COLO829 (cell line): Measurements from ENCODE around the gene ZNF248.
"Not testable (repeated sequence)": the region's sequence is repeated elsewhere in the genome, so short reads cannot be mapped to it uniquely, and the experiment has no call there.

Experiments used
- DNase-seq: peaks from one replicate; pipeline ENCODE4 v3.0.0; 2012; ENCODE audit warnings: low spot score

ZNF248 gene

DNA sequence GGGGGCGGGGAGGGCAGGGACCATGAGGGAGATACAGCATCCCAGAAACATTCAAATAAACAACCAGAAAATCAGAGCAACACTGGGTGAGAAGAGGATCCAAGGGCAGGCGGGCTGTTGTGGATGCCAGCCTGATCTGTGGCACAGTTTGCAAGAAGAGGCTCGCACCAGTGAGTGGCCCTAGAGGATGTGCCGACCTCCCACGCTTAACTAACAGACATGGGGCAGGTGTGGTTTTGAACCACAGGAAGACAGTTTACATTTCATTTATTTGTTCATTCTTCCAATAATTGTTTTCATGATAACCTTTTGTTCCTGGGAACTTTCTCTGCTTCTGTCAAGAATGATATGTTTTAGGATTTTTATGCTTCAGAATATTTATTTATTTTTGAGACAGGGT is 115.6 kb downstream of the ZNF248 start:
- DNase-seq, result no peak

DNA sequence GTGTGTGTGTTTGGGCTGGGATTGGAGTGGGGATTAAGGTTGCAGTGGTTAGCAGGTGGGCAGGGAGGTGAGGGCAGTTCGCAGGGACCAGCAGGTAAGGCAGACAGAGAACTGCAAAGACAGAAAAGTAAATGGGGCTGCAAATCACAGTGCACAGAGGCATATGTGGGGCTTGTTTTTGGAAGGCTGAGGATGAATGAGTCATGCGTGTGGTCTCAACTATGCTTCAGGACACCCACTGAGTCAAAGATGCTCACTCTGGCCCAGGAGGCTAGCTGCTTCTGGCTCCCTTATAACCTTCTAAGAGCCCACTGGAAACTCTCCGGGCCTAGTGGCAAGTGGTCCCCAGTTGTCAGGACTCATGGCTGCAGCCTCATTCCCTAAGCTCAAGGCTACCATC is 118.2 kb downstream of the ZNF248 start:
- no peak for DNase-seq

DNA sequence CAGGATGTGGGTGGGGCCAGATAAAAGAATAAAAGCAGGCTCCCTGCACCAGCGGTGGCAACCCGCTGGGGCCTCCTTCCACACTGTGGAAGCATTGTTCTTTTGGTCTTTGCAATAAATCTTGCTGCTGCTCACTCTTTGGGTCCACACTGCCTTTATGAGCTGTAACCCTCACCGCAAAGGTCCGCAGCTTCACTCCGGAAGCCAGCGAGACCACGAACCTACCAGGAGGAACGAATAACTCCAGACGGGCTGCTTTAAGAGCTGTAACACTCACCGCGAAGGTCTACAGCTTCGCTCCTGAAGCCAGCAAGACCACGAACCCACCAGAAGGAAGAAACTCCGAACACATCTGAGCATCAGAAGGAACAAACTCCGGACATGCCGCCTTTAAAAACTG is 119.2 kb downstream of the ZNF248 start:
- not testable (repeated sequence) for DNase-seq

DNA sequence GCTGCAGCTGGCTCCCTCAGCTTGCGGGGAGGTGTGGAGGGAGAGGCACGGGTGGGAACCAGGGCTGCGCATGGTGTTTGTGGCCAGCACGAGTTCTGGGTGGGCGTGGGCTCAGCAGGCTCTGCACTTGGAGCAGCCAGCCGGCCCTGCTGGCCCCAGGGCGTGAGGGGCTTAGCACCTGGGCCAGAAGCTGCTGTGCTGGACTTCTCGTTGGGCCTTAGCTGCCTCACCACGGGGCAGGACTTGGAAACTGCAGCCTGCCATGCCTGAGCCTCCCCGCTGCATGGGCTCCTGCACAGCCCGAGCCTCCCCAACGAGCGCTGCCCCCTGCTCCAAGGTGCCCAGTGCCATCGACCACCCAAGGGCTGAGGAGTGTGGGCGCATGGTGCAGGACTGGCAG is 120.1 kb downstream of the ZNF248 start:
- DNase-seq, result no peak

DNA sequence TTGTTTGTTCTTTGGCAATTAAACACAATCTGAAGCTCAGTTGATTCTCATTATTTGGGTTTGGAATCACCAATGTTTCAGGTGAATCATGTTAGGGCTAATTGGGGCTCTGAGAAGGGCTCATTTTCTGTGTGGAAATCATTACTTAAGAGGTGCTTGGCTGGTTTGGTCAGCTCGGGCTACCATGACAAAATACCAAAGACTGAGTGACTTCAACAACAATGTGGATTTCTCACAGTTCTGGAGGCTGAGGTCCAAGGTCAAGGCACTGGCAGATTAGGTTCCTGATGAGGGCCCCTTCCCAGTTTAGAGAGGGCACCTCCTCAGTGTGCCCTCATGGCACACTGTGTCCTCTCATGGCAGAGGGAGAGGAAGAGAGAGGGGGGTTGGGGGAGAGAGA is 121.3 kb downstream of the ZNF248 start:
- no peak for DNase-seq

DNA sequence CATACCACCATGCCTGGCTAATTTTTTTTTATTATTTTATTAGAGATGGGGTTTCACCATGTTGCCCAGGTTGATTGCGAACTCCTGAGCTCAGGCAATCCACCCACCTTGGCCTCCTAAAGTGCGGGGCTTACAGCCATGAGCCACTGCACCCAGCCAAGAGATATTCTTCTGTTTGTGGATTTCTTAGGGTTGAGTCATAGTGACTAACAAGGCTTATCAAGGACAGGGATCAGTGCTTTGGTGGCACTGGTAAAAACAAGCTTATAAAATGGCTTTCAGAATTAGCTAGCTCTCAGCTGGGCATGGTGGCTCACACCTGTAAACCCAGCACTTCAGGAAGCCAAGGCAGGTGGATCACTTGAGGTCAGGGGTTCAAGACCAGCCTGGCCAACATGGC is 122.4 kb downstream of the ZNF248 start:
- DNase-seq, result no peak
